ENCODE results near the gene C1QL1. TPM values are rescaled to one million over a fixed set of nuclear protein-coding genes. Genes with fewer than 3 reads are reported as not detected.

C1QL1 gene
- total RNA-seq: 0.31 and 0.66 TPM in 2 replicates

GRCh38 chr17:44968225-44969143, at the start of gene C1QL1:
Gene C1QL1 (minus strand): TSS chr17:44968303. CDS start chr17:44968048, 255 bp downstream.

DNA sequence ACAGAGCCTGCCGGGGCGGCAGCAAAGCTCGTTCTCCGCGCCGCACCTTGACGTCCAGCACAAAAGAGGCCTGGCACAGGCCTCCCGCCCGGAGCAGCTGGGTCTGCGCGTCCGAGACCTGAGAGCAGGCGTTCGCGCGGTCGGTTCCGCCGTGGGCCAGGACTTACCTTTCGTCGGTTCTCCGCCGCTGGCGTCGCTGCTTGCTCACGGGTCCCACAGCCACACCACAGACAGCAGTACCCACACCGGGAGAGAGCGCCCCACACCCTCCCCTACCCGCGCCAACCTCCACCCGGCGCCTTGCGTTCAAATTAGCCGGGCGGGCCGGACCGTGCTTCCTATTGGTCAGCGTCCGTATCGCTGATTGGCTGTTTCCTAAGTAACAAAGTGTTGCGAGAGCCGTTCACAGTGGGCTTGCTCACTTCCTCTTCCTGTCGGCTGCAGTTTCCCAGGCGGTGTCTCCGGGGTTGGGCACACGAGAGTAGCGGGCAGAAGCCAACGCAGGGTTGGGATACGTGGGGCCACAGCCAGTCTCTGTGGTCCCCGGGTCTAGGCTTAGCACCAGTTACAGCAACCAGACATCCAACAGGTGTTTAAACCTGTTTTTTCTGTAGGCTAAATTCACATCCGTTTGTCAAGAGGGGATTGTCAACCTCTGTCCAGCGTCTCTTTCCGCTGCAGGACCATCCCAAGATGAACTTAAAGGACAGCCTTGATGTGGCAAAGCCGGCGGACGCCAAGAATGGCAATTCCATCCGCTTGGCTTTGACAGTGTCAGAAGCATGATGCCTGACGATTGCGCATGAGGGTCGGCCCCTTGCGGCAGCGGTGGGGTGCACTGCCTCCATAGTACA, 20.4 kb downstream of the C1QL1 start, which contains the start of gene KIF18B:
Gene KIF18B (minus strand): TSS at position 313 of the 854 bp plus-strand sequence. CDS start 11,429 bp downstream, outside the sequence.

GRCh38 chr17:44915321-44915726, 52.8 kb downstream of the C1QL1 start, which contains the start of gene GFAP:
Gene GFAP (minus strand): TSS chr17:44915500. CDS start chr17:44915486, 14 bp downstream.

Other genes starting within 250 kb of the C1QL1 start
- gene ADAM11, start 209.3 kb downstream of the C1QL1 start, total RNA-seq: under 0.01 and 0.31 TPM in 2 replicates
- 17.8 and 19.0 TPM in 2 replicates for gene GJC1, start 138.0 kb downstream of the C1QL1 start, total RNA-seq
- not detected in 2 replicates for gene HIGD1B, start 120.4 kb downstream of the C1QL1 start, total RNA-seq
- 87.9 and 100 TPM in 2 replicates for gene EFTUD2, start 68.9 kb downstream of the C1QL1 start, total RNA-seq
- 0.44 TPM in 1 of 2 replicates, not detected in the other for gene GFAP, start 52.8 kb downstream of the C1QL1 start, total RNA-seq
- 1.7 and 2.6 TPM in 2 replicates for gene KIF18B, start 20.5 kb downstream of the C1QL1 start, total RNA-seq
- 19.0 and 22.5 TPM in 2 replicates for gene DCAKD, start 83.3 kb upstream of the C1QL1 start, total RNA-seq
- 49.2 and 82.8 TPM in 2 replicates for gene NMT1, start 93.0 kb upstream of the C1QL1 start, total RNA-seq
- gene PLCD3, start 164.2 kb upstream of the C1QL1 start, total RNA-seq: 27.3 and 57.7 TPM in 2 replicates
- 7.1 and 8.1 TPM in 2 replicates for gene ACBD4, start 167.4 kb upstream of the C1QL1 start, total RNA-seq
- 10.6 and 11.6 TPM in 2 replicates for gene HEXIM1, start 180.2 kb upstream of the C1QL1 start, total RNA-seq
- 7.7 and 7.9 TPM in 2 replicates for gene HEXIM2, start 193.6 kb upstream of the C1QL1 start, total RNA-seq

Data from aortic smooth muscle cell (primary cell).